Fibroblast of upper back skin (primary cell): ENCODE results near the gene MAD1L1.
A peak's percentile ranks its signal among the peaks of the same experiment; 100 is the strongest.

Experiments used
- DNase-seq: peaks from one replicate; pipeline ENCODE4 v3.0.0-alpha.2; 2013

MAD1L1 gene

GRCh38 chr7:1963575-1963974, 269.2 kb downstream of the MAD1L1 start:
- DNase-seq, result no peak

GRCh38 chr7:1961701-1962276, 271.0 kb downstream of the MAD1L1 start:
- peak; percentile 98 for DNase-seq

- DNase-seq, result no peak
Observed at GRCh38 chr7:1959305-1959704, 273.4 kb downstream of the MAD1L1 start.

- DNase-seq, result no peak
Observed at GRCh38 chr7:1957471-1958225, 275.1 kb downstream of the MAD1L1 start.

DNA sequence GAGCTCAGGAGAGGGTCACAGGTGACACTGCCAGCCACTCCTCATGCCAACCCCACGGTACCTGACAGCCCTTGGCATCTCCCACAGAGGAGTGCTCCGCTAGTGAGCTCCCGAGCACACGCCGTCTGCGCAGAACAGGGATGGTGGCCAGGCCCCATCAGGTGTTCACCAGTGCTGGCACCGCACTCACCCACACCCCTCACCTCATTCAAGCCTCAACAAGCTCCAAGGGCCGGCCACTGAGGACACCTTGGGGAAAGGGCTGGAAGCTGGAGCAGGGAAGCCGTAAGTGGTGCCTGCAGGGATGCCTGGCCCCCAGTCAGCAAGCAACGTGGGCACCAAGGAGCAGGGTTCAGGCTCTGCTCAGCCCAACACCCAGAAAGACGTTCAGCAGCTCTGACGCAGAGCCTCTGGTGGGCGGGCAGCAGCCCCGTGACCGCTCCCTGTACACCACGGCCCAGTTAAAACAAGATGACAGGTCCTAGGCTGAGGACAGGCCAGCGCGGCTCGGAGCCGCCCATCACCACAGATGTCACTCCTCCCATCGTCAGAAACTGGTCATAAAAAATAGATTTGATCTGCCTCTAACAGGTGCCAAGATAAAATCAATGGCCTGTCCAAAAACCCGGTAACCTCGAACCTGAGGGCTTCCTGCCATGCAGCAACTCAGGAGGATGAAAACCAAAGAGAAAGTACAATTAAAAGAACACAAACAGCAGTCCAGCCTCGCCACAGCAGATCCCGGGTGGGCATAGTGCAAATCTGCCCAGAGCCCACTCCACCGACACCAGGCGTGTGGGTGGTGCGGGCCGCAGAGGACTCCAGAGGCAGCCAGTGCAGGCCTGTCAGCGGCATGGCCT, 275.9 kb downstream of the MAD1L1 start:
- DNase-seq, result no peak

DNA sequence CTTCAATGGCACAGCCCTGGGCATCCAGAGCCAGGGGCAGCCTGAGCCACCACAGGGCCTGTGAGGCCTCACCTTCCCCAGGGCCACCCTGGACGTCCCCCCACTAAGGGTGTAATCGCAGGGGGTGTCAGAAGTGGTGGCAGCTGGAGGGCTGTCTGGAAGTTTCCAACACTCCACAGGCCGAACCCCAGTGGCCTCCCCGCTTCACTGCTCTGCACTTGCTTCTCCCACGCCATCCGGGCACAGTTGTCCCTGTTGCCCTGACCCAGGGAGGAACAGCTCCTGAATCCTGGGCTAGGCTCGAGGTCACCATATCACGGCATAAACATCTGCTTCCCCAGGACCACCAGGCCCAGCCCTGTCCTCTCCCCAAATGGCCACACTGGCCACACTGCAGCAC, 276.6 kb downstream of the MAD1L1 start:
- DNase-seq, result no peak

DNA sequence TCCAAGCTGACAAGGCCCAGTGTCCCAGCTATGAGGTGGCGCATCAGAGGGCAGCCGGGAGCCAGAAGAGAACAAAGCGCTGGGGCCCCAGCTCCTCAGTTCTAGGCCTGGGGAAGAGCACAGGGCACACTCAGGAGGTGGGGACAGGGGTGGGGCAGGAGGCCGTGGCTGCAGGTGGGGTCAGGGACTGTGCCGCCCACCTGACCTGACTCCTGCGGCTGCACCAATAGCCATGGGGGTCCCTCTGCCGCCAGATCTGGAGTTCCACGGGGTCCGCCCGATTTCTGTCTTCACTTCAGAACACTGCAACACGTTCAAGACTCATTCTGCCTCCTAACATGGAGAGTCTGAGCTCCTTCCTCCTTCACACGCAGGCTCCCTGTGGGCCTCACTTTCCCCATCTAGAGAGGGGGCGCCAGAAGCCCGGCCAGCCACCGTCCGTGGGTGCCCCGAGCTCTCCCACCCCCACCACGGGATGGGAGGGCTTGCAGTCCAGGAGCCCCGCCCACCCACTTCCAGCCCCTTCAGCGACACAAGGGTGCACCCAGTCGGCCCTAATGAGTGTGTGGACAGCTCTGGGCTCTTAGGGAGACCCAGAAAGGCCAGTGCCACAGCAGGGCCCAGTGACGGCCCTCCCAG, 278.3 kb downstream of the MAD1L1 start:
- DNase-seq, result peak; percentile 29

DNA sequence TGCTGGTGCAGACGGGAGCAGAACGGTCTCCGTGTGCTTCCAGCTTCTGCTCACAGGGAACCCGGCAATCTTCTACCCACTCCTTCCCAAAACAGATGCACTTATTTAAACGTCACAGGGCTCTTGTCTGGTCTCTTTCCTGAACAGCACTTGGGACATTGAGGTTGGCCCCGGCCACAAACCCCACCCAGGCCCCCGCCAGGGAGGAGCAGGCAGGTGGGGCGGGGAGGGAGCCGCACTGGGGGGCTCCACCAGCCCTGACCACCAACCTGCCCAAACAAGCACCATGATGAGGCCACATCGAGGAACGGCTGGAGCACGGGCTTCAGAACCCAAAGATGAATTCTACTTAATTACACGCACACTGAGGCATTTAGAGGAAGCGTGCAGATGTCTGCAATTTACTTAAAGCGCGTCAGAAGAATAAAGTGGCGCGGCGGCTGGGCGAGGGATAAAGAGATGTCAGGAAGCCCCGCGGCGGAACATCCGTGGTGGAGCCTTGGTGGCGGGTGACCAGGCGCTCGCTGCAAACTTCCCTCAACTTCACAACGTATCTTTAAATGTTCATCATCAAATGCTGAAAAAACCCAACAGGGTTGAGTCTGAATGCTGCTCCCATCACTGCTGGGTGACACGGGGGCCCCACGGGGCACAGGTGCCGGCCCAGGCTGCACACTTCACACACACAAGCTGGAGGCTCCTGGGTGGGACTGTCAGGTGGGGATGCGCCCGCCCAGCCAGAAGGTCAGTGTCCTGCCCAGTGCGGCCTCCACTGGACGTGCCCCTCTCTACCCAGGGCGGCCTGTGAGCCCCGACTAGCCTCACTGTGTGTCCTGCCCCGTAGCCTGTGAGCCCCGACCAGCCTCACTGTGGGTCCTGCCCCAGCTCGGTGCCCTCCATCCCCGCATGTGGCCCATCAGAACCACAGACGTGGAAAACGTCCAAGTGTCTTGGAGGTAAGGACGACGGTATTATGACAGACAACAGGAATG, 279.2 kb downstream of the MAD1L1 start:
- DNase-seq, result peak; percentile 3

DNA sequence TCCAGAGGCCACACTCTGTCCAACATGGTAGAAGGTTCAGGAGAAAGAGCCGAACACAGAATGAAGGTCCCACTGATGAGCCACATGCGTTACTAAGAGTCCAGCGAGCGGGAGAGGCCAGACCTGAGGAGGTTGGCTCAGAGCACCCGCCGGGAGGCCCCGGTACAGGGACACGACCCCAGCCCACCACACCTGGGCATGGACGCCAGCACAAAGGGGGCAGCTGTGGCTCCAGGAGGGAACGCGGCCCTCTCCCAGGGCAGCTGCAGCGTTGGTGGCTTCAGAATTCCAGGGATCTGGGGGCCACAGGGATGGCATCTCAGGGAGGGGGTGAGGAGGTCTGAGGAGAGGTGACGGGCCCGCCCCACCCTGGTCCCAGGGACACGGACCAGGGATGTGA, 280.0 kb downstream of the MAD1L1 start:
- no peak for DNase-seq

DNA sequence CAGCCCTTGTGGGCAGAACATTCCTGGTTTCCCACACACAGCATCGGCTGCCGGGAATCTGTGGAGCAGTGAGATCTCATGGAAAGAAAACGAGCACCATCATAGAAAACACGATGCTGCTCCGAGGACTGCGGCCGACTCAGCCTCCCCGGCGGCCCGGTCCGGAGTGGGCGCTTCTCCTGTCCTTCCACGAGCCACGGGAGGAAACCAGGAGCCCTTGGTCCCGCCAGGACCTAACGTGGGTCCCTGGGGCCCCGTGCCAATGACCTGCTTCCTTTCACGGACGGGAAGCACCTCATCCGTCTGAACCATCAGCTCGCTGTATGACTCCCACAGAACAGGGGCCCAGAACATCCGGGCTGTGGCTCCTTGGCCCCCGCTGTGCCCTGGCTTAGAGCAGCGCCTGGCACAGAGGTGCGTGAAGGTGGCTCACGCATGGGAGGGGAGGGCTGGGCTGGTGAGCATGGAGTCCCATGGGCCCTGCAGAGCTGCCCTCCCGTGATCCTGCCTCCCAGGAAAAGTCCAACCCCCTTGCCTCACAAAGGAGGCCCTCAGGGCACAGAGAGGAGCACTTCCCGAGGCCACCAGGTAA, 280.5 kb downstream of the MAD1L1 start:
- no peak for DNase-seq

- DNase-seq, result no peak
Observed at GRCh38 chr7:1951600-1951999, 281.1 kb downstream of the MAD1L1 start.

DNA sequence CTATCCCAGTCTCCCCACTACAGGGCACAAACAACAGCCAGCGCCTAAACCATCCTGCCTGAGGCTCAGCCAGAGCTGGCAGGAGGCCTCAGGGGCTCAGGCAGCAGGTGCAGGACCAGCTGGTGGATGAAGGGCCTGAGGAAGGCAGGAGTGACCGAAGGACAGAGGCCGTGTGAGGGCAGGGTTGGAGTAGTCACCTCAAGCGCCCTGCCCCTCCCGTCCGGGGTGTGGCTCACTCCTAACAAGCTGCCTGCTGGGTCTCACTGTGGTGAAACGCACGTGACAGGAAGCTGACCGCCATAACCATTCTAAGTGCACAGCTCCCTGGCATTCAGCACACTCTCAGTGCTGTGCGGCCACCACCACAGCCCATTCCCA, 281.6 kb downstream of the MAD1L1 start:
- no peak for DNase-seq

- DNase-seq, result no peak
Observed at GRCh38 chr7:1950452-1951158, 282.1 kb downstream of the MAD1L1 start.

GRCh38 chr7:1950066-1950451, 282.7 kb downstream of the MAD1L1 start:
- DNase-seq, result no peak

- no peak for DNase-seq
Observed at GRCh38 chr7:1949681-1950055, 283.1 kb downstream of the MAD1L1 start.

DNA sequence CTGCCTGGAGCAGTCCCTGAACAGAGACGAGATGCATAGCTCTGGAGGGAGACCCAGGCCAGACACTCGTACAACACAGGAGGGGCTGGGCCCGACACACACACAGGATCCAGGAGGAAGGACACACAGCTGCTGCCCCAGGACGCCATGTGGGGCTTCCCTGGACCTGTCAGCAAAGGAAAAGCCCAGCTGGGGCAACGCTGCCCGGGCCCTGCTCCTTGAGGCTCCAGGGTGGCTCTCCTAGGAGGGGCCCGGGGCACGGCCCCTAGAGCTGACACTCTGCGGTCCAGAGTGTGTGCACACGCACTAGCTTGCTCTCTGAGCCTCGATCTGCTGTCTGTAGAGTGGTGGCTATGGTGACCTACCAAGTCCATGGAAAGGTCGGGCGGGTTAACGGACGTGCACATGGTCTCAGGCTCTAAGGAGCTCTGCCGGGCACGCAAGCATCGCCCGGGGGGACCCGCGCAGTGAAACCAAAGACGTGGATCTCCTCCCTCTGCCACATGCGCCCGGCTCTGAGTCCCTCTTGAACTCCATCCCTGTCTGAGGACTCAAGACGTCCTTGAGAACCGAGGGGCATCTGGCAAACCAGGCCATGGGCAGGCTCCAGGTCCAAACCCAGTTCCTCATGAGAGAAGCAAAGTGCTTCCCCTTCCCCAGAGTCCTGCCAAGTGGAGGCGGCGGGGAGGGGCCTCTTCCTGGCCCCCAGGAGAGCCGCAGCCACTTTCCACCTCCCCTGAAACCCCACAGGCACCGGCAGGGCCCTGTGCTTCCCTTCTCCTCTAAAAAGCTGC, 283.7 kb downstream of the MAD1L1 start:
- no peak for DNase-seq

DNA sequence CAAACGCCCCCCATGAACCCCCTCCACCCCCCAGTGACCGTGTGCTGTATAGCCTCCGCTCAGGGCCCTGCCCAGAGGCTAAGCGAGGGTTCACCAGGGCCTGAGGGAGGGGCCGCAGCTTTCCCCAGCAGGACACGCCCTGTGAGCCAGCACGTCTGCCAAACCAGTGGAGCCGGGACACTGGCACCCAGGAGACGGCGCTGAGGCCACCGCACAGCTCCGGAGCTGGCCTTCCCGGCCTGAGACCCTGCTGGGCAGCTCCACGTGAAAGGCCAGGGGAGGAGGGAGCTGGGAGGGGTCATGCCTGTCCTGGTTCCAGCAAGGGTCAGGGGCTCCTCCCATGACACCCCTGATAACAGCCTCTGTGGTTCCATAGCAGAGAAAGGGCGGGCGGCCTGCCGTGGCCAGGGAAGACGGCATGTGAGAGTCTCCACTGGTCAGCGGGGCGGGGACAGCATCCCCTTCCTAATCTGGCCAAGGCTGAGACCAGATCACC, 284.4 kb downstream of the MAD1L1 start:
- DNase-seq, result no peak

DNA sequence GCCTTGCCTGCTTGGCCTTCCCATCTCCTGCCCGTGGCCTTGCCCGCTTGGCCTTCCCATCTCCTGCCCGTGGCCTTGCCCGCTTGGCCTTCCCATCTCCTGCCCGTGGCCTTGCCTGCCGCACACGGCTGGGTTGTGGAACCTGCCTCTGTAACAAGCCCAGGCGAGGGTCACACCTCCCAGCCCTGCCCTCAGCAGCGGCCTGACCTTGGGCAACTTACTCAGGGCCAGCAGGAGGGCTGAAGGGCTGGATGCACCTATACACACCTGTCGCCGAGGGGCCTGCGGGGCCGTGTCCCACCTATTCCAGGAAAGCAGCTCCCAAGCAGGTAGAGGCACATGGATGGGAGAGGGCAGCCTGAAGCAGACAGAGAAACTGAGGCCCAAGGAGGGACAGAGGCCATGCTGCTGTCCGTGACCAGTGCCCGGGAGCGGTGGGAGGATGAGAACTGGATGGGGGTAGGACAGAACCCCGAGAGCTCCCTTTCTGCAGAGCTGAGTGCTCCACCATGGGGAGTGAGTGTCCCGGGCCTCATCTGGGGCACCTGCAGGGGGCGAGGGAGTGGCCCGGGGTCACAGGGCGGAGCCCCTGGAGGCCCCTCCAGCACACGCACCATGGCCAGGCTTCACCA, 285.0 kb downstream of the MAD1L1 start:
- no peak for DNase-seq

- DNase-seq, result no peak
Observed at GRCh38 chr7:1946773-1947450, 285.8 kb downstream of the MAD1L1 start.
